ENCODE results near the gene ZFAND3.

Gene ZFAND3

GRCh38 chr6:37930288-37930971, 110.9 kb downstream of the ZFAND3 start:
- TF ChIP-seq GATA2 (IDR thresholded peaks at IDR 0.05; ENCODE audit: low read depth, low read length) (no peak), GATA3 (IDR thresholded peaks at IDR 0.05; ENCODE audit: low read depth, low read length) (no peak)

GRCh38 chr6:37931066-37931465, 111.5 kb downstream of the ZFAND3 start:
- no peak for TF ChIP-seq GATA3 (IDR thresholded peaks at IDR 0.05; ENCODE audit: low read depth, low read length)
- TF ChIP-seq GATA2 (IDR thresholded peaks at IDR 0.05; ENCODE audit: low read depth, low read length): no peak

GRCh38 chr6:37934276-37934675, 114.7 kb downstream of the ZFAND3 start:
- TF ChIP-seq GATA2 (IDR thresholded peaks at IDR 0.05; ENCODE audit: low read depth, low read length): no peak
- TF ChIP-seq GATA3 (IDR thresholded peaks at IDR 0.05; ENCODE audit: low read depth, low read length): no peak

- TF ChIP-seq GATA3 (IDR thresholded peaks at IDR 0.05; ENCODE audit: low read depth, low read length): no peak
- no peak for TF ChIP-seq GATA2 (IDR thresholded peaks at IDR 0.05; ENCODE audit: low read depth, low read length)
Observed at GRCh38 chr6:37936150-37936549, 116.6 kb downstream of the ZFAND3 start.

- TF ChIP-seq GATA3 (IDR thresholded peaks at IDR 0.05; ENCODE audit: low read depth, low read length): no peak
Observed at GRCh38 chr6:37936906-37937305, 117.4 kb downstream of the ZFAND3 start.

GRCh38 chr6:37938909-37939308, 119.4 kb downstream of the ZFAND3 start:
- TF ChIP-seq GATA3 (IDR thresholded peaks at IDR 0.05; ENCODE audit: low read depth, low read length) (no peak), GATA2 (IDR thresholded peaks at IDR 0.05; ENCODE audit: low read depth, low read length) (no peak)

- TF ChIP-seq GATA2 (IDR thresholded peaks at IDR 0.05; ENCODE audit: low read depth, low read length) (no peak), GATA3 (IDR thresholded peaks at IDR 0.05; ENCODE audit: low read depth, low read length) (no peak)
Observed at GRCh38 chr6:37940074-37940847, 120.7 kb downstream of the ZFAND3 start.

GRCh38 chr6:37941871-37942270, 122.3 kb downstream of the ZFAND3 start:
- TF ChIP-seq GATA3 (IDR thresholded peaks at IDR 0.05; ENCODE audit: low read depth, low read length) (no peak), GATA2 (IDR thresholded peaks at IDR 0.05; ENCODE audit: low read depth, low read length) (no peak)

- TF ChIP-seq GATA2 (IDR thresholded peaks at IDR 0.05; ENCODE audit: low read depth, low read length) (no peak), GATA3 (IDR thresholded peaks at IDR 0.05; ENCODE audit: low read depth, low read length) (no peak)
Observed at GRCh38 chr6:37942606-37943376, 123.3 kb downstream of the ZFAND3 start.

- TF ChIP-seq GATA2 (IDR thresholded peaks at IDR 0.05; ENCODE audit: low read depth, low read length) (no peak), GATA3 (IDR thresholded peaks at IDR 0.05; ENCODE audit: low read depth, low read length) (no peak)
Observed at GRCh38 chr6:37943436-37944058, 124.0 kb downstream of the ZFAND3 start.

- TF ChIP-seq GATA2 (IDR thresholded peaks at IDR 0.05; ENCODE audit: low read depth, low read length) (no peak), GATA3 (IDR thresholded peaks at IDR 0.05; ENCODE audit: low read depth, low read length) (no peak)
Observed at GRCh38 chr6:37946057-37946456, 126.5 kb downstream of the ZFAND3 start.

- TF ChIP-seq GATA2 (IDR thresholded peaks at IDR 0.05; ENCODE audit: low read depth, low read length) (no peak), GATA3 (IDR thresholded peaks at IDR 0.05; ENCODE audit: low read depth, low read length) (no peak)
Observed at GRCh38 chr6:37947468-37947867, 127.9 kb downstream of the ZFAND3 start.

GRCh38 chr6:37952027-37952426, 132.5 kb downstream of the ZFAND3 start:
- TF ChIP-seq GATA2 (IDR thresholded peaks at IDR 0.05; ENCODE audit: low read depth, low read length) (no peak), GATA3 (IDR thresholded peaks at IDR 0.05; ENCODE audit: low read depth, low read length) (no peak)

GRCh38 chr6:37954791-37955190, 135.3 kb downstream of the ZFAND3 start:
- no peak for TF ChIP-seq GATA2 (IDR thresholded peaks at IDR 0.05; ENCODE audit: low read depth, low read length)
- TF ChIP-seq GATA3 (IDR thresholded peaks at IDR 0.05; ENCODE audit: low read depth, low read length): no peak
